NCI-H748 (cell line): ENCODE data around the gene RAB36.

Experiments used
- DNase-seq: peaks from one replicate; lab custom pipeline; 2025; ENCODE audit not compliant: unreplicated experiment; lab: John Stamatoyannopoulos, UW

RAB36 gene, protein sequence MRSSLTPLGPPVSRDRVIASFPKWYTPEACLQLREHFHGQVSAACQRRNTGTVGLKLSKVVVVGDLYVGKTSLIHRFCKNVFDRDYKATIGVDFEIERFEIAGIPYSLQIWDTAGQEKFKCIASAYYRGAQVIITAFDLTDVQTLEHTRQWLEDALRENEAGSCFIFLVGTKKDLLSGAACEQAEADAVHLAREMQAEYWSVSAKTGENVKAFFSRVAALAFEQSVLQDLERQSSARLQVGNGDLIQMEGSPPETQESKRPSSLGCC

DNA sequence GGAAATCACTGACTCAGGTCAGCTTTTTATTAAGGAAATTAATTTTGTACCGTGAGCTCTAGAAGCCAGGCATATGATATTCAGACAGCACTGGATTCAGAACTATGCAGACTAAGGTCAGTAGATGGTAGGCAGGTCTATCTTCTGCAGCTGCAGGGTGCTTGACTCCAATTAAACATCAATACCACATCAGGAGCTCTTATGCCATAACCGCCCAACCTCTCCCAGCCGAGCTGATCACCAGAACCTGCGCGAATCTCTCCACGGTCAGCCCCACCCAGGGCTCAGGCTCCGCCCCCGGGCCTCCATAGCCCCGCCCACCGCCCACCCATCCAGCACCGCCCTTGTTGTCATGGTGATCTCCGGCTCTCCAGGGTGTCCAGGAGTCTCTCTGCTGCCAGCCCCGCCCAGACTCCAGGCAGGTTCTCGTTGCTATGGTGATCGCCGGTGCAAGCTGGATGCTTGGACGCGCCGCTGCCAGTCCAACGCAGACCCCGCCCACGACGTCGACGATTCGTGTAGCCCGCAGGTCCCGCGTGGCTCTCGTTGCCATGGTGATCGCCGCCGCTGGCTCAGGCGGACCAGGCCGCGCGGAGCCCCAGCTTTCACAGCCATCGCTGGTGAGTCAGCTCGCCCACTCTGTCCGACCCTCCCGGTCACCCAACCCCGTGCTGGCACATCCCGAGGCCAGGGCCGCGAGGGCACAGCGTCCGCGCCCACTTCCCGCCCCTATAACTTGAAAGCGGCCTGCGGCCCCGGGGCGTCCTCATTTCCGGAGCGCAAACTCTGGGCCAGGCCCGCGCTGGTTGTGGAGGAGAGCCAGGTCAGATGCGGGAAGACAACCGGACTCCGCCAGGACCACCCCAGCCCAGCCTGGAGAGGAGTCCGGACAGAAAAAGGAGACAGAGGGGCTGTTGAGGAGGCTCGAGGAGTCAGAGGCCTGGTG lies at the start of gene RAB36:
RAB36 (plus strand) TSS at position 546 of the 946 bp plus-strand sequence. CDS start 1,140 bp downstream, outside the sequence.
- DNase-seq = peak; percentile 99

GRCh38 chr22:23095733-23096342 lies 49.4 kb upstream of the RAB36 start:
- no peak for DNase-seq

DNA sequence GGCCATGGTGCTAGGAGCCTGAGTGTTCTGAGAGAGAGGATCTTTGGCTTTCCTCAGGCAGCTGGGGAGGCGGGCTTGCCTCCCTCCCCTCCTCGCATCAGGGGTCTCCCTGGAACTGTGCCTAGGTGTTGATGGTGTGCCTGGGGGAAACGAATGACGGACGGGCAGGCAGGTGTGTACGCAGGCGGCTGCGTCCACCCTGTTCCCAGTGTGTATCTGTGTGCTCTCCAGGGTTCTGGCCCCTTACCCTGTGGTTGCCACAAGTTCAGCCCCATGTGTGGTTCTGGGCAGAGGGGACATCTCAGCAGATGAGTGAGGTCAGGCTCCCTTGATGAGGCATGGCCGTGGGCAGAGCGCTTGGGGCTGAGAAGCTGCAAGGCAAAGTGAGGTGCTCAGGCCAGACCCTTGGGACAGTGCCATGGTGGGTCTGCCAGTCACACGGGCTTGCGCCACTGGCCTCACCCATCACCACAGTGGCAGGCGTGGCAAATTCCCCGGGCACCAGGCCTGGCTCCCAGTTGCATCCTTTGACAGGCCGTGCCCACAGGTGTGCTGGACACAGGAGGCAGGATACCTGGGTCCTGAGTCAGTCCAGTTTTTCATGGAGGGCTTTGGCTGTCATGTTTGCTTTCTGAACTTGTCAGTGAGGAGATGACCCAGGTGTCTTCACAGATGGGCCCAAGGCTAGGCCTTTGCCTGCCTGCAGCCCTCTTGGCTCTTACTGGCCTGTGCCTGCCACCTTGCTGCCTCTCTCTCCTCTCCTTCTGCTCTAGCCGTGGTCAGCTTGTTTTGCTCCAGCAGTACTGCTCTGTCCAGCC lies 47.7 kb upstream of the RAB36 start:
- no peak for DNase-seq

DNA sequence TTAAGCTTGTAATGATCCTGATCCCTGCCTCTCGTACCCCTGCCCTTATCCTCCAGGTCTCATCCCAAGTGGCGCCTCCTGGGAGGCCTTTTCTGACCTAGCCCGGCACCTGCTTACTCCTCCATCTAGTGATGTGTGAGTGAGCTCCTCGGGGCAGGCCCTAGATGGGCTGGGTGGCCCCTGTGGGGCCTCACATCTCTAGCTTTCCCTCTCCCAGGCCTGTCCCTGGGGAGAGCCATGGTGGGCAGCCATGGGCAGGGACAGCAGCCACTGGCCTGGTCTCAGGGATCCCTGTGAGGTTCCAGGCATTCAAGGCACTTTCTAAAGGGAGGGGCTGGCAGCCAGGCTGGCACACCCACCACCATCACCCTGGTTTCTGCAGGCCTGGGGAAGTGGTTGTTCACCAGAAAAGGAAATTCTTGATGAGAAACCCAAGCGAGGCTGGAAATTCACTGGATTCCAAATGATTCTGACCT lies 47.0 kb upstream of the RAB36 start:
- DNase-seq = no peak

DNA sequence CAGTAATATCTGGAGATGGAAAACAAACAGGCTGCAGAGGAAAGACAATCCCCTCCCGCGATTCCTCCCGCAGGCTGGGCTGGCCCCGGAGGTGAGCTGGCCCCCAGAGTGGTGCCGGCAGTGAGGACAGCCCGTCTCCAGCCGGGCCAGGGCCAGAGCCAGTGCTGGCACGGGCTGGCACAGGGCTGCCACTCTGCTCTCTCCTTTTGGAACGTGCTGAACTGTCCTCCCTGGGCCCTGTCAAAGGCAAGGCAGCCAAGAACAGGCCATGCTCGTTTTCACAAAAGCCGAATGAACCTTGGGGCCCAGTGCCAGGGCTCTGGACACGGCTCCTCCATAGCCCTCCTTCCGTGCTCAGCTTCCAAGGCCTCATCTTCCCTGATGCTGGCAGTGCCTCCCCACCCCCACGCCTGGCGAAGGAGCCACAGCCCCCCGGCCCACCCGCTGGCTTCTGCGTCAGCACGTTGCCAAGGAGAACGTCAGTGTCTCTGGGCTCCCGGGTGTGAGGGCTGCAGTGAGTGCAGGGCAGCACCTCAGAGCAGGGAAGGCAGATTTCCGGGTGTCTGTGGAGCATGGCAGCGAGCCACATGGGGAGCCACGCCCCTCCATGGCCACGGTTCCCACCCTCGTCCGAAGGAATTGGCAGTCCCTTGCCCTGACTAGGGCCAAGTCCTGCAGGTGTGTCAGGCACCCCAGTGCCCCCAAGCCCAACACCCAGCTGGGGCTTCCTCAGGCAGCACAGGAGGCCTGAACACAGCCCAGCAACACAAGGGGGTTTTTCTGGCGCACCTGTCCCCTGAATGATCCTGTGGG lies 46.4 kb upstream of the RAB36 start:
- no peak for DNase-seq

DNA sequence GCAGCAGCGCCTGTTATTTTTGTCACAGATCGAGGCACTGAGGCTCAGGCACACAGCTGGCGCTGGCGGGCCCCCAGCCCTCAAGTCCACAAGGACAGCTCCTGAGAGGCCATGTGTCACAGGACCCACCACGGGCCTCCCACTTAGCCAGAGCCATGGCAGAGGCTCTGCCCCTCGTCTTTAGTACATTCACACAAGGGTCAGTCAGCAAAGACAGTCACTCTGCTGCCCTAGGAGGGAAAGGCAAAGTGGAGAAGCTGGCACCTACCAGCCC lies 45.8 kb upstream of the RAB36 start:
- DNase-seq = no peak

- no peak for DNase-seq
These were observed 45.0 kb upstream of the RAB36 start for GRCh38 chr22:23100124-23100801.

DNA sequence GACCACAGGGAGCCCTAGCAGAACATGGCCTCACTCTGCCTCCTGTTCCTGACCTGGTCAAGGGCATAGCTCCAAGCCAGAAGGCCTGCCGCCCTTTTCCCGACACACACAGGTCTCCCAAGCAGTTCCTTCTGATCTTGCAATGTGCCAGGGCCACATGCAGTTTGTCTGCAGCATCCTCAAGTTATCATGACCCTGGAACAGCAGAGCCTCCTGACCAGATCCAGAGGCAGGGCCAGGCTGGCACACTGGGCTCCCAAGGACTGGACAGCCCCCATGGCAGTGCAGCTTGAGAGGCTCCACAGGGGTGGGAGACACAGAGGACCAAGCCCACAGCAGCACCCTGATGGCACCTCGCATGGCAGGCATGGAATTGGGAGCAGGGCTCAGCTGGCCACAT lies 43.8 kb upstream of the RAB36 start:
- DNase-seq = no peak

DNA sequence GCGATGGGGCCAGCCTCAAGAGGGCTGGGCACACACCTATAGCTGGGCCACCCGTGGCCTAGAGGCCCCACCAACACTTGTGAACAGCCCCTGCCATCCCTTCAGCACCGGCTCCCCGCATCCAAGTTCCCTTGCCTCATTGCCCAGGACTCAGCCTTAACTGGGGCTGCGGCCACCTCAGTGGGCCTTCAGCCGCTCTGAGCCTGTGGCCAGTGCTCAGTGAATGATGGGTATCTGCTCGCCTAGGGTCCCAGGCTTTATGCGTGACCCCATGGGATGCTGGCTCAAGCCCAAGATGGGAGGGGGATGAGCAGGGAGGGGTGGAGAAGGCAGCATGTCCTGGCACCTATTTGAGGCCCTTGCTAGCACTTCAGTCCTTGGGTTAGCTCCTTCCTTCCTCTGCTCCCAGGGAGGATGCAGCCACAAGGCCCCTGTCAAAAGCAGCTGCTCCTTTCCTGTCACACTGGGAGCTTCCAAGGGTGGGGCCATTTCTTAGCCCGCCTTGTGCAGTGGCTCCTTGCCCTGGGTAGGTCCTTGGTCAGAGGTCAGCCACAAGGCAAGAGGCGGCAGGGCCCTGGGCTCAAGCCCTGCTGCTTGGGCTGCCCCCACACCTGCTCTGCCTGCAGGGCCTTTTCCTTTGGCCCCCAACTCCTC lies 43.1 kb upstream of the RAB36 start:
- DNase-seq = no peak

GRCh38 chr22:23102776-23103175 lies 42.5 kb upstream of the RAB36 start:
- DNase-seq = no peak

DNA sequence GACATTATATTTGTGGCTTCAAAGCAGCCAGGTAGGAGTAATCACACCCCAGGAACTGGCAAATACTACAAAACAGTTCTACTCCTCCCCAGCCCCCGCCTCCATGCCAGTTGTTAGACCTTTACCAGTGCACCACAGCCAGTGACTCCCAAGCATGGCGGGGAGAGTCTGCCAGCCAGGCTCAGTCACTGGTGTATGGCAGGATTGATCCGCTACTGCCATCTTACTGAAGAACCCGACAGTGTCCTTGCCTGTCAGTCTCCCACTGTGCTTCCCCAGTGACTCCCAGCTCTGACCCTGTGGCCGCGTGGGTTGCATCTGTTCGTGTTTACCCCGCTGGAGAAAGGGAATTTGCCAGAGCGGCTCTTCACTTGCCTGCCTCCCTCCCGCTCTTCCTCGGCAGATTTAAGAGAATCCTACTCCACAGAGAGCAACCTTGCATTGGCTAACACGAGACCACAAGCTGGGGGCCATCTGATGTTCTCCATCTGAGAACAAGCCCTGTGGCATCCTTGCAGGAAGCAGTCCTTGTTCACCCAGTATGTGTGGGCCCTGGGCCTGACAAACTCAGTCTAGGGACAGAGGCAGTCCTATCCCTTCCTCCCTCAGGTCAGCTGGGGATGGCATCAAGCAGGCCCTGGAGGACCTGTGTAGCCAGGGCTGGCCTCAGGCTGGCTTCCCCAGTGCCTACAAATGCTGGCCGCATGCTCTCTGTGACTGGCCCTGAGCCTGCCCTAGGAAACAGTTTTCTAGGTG lies 41.9 kb upstream of the RAB36 start:
- DNase-seq = no peak

DNA sequence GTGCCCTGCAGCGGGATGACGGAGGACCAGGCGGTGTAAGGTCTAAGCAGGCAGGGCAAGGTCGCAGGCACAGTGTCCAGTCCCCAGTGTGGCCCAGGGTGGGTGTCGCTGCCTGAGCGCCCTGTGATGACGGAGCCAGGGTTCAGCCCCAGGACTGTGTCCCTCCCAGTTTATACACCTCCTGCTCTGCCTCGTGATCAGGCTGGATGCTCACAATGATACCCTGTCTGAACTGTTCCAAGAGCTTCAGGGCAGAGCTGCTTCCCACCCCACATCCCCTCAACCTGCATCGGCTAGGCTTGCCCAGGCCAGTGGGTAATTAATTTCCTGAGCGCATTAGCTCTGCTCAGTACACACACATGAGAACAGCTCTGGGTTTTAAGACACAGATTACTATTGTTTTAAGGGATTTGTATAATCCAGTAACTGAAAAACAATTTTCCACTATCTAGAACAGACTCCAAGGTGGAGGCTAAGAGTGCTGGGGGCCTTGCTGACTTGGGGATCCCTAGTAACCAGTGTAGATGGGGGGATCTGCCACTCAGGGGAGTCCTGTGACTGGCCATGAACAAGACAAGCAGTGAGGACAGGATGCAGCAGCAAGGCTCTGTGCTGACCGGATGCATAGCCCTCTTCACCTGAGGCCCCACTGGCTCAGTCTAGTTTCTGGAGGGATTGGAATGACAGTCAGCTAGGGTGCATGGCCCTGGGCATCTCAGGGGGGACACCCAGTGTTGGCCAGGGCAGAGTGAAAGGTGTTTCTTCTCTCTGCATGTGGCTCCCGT lies 40.9 kb upstream of the RAB36 start:
- DNase-seq = no peak

DNA sequence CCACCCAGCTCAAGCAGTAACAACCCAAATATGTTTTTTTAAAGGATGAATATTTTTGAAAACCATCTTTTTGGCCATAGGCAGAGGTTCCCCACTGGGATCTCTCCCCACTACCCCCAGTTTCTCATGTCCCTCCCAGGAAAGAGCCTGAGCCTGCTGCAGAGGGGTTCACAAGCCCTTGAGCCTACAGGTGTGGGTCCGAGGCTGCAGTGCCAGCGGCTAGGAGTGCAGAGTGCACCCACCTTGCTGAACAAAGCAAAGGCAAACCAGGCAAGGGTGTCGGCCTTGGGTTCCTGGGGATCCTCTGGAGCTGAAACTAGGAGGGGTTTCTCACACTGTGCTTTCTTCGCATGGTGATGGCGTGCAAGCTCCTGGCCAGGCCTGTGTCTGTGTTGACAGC lies 40.0 kb upstream of the RAB36 start:
- DNase-seq = no peak

GRCh38 chr22:23105919-23106318 lies 39.4 kb upstream of the RAB36 start:
- DNase-seq = no peak

- DNase-seq = no peak
These were observed 38.9 kb upstream of the RAB36 start for GRCh38 chr22:23106344-23106743.

DNA sequence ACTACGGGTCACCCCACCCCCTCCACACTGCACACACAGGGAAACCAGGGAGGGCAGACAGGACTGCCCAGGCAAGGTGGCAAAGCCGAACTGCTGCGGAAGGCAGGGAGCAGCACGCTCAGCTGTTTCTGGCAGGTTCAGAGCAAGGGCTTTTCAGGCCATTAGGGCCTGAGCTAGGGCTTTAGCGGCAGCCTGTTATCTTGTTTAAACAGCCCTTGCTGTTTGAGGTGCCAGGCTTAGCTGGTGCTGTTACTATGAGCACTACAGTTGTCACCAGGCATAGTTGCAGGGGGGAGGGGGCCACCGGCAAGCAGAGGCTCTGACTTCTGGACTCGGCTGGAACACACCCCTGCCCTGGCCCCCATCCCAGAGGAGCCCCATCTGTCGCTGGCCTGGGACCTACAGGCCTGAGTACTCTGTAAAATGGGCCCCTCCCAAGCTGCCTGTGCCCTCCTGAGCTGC lies 38.3 kb upstream of the RAB36 start:
- DNase-seq = peak; percentile 50

DNA sequence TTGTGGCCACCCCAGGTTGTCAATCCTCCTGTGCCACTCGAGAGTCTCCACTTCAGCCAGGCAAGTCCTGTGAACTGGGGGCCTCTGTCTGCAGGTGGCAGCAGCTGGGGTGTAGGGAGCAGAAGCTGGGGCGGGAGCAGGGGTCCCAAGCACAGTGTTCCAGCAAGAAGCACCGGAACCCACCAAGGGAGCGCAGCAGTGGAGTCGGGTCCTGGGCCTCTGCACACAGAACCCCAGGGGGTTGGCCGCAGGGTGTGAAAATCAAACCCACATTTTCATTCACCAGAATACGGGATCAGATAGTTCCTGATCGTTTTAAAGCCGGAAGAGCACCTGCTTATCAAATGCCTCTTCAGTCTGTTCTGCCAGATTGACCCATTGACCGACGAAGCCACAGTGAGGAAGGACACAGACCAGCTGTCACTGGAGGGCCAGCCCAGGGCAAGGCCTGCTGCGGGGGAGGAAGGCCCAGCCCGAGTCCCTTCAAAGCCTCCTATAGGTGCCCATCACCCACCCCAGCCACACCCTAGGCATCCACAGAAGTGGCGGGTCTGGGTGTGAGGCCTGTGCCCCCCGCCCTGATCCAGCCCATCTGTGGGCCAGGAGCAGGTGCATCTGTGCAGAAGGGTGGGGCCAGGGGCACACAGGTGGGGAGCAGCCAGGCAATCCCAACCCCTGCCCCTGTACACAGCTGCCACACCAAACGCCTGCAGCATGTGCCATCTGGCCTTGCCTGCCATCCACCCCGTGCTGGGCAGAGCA lies 37.6 kb upstream of the RAB36 start:
- peak; percentile 81 for DNase-seq
